HUDEP-2 (cell line): ENCODE data around the gene PGS1.

Experiments used
- DNase-seq, 76 experiments: peaks; one replicate each; lab custom pipeline; 2025; ENCODE audit not compliant: unreplicated experiment in 76 of 76; lab: John Stamatoyannopoulos, UW

The PGS1 gene

DNA sequence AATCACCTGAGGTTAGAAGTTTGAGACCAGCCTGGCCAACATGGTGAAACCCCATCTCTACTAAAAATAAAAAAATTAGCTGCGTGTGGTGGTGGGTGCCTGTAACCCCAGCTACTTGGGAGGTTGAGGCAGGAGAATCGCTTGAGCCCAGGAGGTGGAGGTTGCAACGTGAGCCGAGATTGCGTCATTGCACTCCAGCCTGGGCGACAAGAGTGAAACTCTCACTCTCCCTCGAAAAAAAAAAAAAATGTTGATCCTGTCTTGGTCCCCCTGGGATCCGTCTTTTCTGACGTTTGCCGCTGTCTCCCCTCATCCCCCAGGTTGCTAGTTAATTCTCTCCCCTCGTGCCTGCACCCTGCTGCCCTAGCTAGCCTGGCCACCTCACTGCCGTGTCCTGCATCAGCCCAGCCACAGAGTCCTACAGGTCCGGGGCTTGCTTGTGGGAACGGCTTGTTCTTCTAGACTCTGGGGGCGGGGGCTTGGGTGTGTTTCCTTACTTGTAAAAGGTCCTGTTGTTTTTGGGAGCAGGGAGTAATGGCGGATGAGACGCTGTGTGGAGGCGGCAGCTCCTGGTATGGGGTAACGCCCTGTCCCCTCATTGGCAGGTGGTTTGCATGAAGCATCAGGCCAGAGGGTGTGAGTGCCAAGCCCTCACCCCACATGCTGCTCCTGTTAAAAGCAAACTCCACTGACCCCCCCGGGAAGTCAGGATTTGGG is 44.6 kb downstream of the PGS1 start:
- DNase-seq: no peak

DNA sequence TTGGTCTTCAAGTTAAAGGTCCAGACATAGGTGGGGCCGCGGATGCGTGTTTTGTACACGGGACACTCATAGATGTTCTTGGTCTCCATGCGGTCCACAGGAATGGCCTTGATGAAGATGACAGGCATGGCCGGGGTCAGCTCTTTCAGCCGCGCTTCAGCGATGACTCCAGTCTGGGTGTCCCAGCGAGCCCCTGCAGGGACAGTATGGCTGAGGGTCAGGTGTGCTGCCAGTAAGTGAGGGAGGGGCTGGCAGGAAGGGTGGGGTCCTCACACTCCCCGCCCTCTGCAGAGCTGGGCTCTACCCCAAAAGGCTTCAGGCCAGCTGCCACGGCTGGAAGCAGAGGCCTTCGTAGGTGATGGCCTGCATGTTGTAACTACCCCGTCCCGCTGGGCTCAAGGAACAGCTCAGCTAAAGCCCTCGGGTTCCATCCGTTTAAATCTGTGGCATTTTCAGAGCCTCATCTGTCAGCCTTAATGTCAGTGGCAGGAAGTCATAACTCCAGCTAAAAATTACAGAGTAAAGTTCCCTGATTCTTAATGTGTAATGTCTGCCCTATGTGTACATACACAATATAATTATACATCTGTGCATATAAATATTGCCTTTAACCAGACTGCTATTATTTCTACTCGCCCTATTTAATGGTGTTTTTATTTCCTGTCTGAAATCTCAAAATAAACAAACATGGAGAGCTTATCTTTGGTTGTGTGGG is 45.7 kb downstream of the PGS1 start:
- no peak for DNase-seq

DNA sequence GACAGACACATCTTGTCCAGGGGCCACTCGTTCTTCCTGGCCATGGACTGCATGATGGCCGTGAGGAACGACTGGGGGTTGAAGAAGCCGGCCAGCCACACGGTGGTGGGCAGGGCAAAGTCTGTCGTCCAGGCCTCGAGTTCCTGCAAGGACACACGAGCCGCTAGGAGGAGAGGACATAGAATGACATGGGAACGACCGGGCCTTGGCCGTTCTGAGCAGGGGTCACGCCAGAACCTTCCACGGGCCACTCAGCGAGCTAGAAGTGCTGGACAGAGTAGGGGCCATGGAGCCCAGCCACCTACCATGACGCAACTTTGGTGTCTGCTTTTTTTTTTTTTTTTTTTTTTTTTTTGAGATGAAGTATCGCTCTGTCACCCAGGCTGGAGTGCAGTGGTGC is 47.0 kb downstream of the PGS1 start:
- DNase-seq: no peak

DNA sequence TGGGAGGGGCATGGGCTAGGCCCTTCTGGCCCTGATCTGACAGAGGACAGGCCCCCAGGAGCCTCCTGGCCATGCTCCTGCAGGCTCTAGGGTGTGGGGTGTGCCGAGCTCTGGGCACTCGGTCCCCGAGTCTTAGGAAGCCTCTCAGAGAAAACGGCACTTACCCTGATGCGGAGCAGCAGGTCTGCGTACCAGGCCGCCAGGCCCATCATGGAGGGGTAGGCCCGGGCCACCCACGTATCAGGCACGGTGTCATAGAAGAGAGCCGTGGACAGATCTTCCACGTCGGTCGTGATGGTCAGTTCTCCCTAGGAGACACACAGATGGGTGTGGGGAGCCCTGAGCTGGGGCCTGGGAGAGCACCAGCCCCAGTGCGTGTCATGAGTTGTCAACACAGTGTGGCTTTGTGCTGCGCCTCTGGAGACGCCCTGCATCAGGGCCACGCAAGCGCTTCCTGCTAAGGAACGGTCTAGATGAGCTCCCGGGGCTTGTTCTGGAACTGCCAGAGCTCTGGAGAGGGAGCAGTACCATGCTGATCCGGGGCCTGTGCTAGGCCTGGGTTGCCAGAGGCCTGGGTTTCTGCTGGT is 47.9 kb downstream of the PGS1 start:
- no peak for DNase-seq

DNA sequence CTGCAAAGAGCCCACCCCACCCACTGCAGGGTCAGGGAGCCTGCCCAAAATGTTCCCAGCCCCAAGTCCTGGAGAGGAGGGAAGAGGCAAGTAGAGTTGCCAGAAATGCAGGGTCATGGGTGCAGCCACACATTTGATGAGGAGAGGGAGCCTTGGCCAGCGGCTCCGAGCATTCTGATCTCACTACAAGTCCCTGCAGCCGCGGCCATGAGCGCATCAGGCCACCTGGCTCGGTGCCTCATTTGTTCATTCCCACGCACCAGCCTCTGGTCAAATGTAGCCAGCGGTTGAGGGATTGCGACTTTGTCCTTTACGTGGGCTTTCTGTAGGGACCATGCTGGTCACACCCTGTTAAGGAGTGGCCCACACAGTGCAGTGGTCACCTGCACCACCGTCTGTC is 48.7 kb downstream of the PGS1 start:
- DNase-seq: no peak

DNA sequence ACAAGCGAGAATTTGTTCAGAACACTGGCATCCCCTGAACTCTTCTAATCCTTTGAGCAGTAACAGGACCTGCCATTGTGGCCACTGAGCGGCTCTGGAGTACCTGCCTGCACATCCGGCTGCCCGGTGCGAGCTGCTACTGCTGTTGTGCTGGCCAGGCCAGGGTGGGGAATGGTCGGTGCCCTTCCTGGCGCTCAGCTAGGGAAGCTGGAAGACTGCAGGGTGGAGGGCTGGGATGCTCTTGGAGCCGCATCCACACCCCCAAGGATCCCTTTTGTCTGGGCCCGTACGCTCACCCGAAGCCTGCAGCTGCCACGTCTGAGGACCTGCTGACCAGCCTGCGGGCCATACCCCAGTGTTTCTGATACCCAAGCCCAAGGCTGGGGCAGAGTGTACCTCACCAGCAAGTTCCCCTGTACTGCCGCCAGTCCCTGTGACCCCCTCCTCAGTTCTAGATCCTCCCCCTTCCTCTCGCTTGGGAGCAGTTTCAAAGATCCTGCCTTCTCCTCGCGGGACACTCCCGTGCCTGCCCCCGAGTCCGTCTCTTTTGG is 49.7 kb downstream of the PGS1 start:
- no peak for DNase-seq

DNA sequence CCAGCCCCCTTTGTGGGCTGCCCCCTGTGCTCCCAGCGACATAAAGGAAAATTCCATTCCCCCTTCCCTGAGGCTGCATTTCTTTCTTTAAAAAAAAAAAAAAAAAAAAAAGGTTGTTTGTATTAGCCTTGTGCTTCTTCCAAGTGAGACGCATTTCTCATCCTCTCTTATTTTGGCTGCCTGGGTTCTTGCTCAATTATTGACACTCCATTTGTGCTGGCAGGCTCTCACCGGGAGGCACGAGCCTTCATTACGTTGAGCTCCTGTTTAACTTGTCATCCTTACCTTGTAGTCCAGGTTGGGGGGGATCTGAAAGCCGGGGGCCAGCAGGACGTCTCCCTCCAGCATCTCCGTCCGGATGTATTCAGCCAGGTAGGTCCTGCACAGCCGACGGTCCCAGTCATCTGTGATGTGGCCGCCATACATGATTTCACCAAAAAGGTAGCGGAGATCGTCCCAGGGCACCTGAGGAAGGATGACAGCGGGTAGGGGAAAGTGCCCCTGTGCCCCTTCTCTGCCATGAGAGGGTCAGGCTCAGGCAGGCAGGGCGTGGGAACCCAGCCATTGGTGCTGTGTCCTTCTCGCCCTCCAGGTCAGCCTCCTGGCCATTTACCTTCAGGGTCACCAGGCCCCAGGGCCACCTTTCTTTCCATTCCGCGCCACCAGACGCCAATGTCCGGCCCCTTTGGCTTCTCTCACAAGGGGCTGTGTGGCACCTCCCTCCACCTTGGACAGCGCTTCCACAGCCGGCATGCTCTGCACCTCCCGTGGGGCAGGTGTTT is 50.6 kb downstream of the PGS1 start:
- DNase-seq: no peak

DNA sequence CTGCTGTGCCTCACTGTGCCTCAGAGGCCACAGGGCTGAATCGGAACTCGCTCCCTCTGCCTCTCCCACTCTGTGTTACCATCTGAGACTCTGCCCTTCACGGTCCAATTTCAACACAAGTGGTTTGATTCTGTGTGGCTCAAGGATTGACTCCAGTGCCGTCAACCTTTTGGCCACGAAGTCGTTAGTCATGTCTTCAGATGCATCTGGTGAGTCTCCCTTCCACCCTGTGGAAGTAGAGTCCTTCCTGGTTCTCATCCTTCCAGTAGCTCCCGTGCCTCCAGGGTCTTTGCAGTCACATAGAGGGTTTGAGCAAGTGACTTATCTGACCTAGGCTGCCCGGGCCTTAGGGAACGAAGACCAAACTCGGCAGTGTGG is 51.2 kb downstream of the PGS1 start:
- DNase-seq: no peak

DNA sequence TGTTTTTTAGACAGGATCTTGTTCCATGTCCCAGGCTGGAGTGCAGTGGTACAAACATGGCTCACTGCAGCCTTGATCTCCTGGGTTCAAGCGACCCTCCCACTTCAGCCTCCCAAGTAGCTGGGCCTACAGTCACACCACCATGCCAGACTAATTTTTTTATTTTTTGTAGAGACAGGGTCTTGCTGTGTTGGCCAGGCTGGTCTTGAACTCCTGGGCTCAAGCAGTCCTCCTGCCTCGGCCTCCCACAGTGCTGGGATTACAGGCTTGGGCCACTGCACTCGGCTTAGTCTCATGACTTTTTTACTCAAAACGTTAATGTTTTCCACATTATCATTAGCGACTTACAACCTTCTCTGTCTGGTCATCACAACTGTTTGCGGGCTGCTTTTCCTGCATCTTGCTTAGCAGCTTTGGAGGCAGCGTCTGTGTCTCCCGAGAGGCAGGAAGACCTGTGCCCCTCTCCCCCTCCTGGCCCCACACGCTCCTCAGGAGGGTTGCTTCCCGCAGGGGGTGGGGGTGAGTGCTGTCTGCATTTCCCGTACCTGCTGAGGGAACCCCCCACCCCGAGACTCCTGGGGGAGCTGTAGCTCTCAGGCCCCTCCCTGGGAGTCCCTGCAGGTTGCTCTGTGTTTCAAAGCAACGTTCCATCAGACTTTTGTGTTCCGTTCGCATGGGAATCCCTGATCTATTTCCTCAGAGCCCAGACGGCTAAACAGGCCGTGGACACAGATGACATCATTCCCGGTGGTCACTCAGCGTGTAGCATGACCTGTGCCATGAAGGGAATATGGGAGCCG is 52.6 kb downstream of the PGS1 start:
- no peak for DNase-seq

DNA sequence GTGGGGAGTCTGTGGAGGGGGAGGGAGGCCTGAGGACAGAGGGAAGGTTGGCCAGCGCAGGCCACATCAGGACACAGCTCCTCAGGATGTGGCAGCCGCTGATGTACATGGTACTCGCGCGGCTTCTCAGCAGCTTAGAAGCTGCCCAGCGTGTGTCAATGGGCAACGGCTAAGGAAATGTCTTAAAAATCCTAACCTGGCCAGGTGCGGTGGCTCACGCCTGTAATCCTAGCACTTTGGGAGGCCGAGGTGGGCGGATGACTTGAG is 53.2 kb downstream of the PGS1 start:
- DNase-seq: no peak

DNA sequence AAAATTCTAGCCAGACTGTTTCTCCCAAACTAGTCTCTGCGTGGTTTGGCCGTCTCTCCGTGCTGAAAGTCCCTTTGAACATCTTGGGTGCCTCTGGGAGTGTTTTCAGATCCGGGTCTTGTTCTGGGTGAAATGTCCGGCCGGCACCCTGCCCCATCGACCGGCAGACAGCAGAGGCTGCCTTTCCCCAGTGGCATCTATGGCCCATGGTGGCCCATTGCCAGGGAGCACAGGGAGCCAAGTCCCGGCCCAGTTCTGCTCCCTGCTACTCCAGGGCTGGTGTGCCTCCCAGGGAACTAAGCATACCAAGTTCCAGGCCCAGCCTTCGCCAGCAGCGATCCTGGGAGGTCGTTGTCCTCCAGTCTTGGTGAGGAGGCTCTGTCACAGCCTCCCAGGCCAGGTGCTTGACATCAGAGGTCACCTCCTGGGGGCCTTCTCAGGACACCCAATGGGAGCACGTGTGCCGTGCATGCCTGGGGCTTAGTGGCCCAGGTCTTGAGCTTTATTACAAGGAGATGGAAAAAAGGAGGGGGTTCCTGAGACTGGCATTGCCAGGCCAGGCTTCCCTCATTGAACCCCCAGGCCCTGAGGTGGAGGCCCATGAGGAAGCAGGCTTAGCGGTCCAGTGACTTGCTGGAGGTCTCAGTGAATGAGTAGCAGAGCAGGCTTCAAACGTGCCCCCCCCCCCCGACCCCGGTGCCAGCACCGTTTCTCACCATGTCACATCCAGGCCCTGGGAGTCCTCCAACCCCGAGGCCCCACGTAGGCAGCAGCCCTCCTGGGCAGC is 54.0 kb downstream of the PGS1 start:
- DNase-seq: no peak

DNA sequence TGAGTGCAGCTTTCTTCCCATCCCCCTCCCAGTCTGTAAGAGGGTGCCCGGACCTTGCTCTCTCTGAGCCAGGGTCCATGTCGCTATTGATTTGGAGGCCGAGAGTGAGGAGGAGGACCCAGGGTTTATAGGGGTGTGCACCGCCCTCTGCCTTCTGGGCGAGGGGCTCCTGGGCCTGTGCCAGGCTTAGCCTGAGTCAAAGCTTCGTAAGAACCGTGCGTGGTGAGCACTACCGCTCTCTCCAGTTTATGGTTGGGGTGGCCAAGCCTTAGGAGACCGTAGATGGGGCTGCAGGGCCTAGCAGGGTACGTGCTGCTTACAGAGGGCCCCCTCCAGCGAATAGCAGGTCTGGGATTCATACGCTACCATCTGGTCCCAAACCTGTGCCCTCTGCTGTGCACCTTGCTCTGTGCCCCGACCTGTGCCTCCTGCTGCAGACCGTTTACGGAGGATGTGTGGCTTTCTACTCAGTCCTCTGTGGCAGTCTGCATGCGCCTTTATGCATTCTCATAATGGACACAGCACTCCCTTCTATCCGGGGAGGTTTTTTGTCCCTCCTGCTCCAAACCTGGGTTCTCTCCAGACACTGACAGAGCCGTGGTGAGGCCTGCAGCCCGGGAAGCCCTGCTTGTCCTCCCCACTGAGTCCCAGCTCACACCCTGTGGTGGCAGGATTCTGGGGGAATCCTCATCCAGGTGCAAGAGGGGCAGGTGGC is 54.7 kb downstream of the PGS1 start:
- DNase-seq: no peak

DNA sequence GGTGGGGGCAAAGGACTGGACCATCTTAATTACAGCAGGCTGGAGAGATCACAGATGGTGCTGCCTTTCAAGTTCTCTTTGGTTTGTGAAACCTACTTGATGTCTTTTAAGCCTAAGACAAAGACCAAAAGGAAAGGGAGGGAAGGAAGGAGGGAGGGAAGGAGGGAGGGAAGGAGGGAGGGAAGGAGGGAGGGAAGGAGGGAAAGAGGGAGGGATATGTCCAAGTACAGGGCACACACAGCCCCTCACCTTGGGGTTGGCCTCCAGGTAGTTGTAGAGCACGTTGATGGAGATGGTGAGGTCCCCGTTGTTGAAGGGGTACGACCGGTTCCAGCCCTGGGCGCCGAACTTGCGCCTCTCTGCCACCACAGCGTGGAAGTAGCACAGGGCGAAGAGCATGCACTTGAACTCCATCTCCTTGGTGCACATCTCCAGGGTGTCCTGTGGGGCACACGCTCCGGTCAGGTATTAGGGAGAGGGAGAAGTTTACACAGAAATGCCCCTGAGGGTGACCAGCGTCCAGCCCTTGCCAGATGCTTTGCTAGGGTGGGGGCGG is 55.4 kb downstream of the PGS1 start:
- DNase-seq: no peak

DNA sequence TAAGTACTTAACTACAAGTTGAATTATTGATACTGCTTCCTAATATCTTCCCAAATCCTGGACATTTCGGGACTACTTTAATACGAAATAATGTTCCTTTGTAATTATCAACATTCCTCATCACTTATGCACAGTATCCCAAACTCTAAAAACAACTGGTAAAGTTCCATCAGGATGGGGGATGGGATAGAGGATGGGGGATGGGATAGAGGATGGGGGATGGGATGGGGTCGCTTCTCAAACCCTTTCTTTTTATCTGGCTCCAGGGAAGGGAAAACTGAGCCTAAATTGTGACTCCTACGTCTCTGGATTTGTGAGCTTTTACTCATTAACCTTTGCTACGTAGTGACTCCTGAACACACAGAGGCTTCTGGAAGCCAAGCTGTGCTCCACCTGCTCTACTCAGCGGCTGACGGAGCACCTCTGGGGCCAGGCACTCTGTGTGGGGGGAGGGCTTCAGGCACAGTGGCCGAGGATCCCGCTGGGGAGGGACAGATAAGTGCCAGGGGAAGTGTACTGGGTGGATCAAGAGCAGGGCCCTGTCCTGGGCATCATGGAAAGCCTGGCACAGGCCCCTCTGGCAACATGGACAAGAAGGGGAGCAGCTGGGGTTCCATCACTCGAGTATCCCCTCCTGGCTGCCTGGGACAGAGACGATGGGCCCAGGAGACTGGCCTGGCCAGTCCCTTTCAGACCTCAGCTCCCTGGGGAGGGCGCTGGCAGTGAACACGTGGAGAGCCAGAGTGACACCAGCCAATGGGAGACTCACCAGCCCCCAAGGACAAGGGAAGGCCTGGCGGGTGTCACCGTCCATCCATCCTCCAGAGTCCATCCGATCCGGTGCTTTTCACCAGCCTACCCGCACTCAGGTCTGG is 56.2 kb downstream of the PGS1 start:
- DNase-seq: no peak

DNA sequence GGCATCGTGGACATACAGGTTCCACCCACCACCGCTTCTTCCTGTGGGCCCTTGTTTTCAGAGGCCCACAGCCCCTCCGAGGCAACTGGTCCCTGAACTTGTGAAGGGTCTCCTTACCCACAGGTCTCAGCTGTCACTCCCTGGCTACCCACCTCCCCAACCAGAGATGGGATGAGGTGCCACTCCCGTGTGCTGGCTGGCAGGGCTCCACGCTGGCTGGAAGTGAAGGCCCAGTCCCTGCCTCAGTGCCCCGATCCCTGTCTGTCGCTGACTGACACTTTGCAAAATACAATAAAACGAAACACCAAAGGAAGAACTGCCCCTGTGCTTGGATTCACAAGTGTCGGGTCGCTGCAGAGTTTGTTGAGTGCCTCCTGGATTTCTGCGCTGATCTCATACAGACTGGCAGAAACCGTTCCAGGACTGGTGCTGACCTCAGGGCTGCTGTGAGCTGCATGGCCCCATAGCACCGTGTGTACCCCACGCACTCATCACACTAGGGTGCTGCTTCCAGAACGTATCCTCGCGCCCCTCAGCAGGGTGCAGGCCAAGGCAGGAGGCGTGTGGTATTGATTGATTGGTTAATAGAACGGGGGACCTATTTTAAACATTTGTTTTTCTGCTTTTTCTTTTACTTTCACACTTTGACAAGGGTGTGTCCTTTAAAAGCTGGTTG is 57.0 kb downstream of the PGS1 start:
- no peak for DNase-seq

DNA sequence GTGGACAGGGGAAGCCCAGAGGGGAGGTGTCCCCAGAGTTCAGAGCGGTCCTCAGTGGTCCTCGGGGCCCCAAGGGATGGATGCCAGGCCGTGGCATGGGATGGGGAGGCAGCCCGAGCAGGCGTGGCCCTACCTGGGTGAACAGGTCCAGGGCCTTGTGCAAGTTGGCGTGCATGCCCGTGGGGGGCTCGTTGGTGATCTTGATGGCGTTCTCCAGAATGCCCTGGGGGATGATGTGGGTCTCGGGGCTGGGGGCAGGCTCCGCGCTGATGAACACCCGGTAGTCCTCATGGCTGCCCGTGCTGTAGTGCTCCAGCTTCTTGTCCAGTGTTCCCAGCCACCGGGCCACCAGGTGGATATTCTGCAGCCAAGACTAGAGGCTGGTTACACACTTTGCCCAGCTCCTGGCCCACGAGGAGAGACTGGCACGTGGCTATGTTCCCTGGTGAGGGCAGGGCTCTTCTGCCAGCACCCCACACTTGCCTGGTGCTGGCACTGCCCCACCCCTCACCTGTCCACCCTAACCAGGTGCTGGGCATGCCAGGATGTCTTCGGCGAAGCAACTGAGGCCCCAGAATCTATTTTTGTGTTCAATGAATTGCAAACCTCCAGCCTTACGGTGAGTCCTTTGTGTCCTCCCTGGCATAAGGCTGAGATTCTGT is 59.2 kb downstream of the PGS1 start:
- DNase-seq: no peak

DNA sequence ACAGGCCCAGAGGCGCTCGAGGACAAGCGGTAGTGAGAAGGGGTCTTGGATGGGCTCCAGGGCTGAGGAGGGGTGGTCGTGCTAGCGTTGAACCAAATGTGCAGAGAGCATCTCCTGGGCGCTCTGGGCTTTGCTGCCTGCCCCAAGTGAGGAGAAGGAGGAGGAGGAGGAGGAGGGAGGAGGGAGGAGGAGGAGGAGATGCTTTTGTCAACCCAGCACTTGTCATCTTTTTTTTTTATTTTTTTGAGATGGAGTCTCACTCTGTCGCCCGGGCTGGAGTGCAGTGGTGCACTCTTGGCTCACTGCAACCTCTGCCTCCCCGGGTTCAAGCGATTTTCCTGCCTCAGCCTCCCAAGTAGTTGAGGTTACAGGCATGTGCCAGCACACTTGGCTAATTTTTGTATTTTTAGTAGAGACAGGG is 59.8 kb downstream of the PGS1 start:
- no peak for DNase-seq
